HG03095 (cell line): ENCODE data around the gene CRYGN.

Source experiments
- ATAC-seq: cut with Tn5 transposase; IDR thresholded peaks from one replicate; pipeline ENCODE4 v1.9.1; 2021; ENCODE audit warnings: moderate library complexity; ENCODE audit not compliant: unreplicated experiment

Gene CRYGN

DNA sequence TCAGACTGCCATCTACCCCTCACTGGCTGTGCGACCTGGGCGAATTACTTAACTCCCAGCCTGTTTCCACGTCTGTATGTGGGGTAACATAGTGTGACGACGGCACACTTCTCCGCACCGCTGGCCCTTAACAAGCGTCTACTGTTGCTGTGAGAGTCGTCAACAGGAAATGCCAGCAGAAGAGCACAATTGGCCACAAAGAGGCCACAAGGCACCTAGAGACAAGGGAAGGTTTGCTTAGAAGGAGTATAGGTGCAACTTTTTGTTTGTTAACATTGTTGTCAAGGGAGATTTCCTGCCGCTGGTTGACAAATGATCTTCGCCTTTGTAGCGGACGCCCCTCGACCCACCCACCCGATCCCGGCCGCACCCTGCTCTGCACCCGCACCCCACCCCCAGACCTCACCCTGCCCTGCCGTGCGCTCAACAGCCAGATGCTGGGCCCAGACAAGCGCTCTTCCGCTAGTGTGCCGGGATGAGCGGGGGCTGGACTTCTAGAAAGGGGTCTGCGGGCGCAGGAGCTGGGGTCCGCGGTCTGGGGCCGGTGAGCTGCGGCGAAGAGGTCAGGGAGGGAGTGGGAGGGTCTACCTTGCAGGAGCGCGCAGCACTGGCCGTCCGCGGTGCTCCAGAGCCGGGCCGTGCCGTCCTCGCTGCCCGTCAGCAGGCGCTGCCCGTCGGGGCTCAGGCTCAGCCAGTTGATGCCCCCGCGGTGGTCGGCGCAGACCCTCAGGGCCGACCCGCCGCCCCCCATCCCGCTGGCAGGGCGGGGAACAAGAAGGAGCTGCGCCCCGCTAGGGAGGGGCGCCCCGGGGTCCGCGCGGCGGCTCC lies 30.9 kb downstream of the CRYGN start:
- no peak for ATAC-seq

DNA sequence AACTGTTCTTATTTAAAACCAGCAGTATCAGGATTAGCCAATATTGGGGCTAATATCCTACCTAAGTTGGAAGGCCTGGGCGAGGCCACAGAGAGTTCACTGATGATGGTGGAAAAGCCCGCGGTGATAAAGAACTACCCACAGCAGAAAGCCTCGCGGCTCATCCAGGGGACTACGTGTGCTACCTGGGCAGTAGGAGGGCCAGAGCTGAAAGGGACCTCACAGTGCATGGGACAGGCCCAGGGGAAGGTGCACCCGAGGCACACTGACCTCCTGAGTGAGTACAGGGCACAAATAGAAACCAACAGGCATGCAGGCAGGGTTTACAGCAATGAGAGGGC lies 31.5 kb downstream of the CRYGN start:
- ATAC-seq = no peak

DNA sequence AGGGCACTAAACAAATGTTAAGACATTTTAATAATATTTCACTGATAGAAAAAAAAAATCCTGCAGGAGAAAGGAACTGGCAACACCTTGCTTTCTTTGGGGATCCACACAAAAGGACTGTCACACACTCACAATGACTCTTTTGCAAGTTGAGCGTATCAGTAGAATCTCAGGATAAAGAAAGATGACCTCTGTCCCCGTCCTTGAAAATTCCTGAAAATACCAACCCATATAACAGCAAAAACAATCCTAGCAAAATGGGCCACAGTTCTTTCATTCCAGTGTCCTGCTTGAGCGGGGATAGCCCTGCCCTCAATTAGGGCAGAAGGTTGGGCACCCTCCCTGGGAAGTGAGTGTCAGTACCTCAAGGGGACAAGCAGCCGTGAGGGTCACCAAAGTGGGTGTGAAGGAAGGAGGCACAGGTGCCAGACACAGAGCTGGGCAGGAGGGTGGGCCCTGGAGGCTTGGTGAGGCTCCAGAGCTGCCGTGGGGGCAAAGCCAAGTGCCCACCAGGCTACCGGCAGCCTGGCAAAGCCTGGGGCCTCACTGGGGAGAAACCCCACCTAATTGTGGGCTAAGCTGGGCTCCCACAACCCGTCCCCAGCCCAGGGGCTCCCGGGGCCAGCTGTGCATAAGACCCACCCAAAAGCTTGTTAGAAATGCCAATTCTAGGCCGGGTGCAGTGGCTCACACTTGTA lies 32.9 kb downstream of the CRYGN start:
- no peak for ATAC-seq

DNA sequence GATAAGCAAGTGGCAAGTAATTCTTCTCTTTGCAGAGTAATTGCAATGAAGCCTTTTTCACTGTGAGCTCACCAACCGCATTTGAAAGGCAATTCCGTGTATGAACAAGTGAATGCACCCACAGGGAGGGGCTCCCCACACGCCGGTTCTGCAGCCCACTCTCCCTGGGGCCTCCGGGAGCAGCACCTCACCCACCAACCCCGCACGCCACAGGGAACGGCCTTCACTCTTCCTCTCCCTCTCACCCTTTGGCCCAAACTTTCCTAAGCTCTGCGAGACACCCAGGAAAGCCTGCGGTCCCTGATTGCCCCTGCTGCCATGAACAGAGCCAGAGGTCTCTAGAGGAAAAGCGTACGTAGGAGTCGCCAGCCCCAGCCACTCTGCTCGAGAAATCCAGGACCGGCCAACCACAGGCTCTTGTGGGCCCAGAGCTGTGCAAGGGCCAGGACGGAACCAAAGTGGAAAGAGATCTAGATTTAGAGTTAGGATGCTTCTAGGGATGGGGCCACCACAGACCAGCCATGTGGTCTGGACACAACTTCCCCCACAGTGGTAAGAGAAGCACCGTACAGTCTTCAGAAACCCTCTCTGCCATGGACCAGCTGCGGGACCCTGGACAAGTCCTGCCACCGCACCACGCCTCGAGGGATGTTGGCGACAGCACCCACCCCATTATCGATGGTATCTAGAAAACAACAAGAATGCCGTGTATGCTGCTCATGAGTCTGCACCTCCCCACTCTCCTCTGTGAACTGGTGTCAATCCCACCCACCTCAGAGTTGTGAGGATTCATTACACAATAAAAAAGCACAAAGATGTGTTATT lies 33.7 kb downstream of the CRYGN start:
- no peak for ATAC-seq

DNA sequence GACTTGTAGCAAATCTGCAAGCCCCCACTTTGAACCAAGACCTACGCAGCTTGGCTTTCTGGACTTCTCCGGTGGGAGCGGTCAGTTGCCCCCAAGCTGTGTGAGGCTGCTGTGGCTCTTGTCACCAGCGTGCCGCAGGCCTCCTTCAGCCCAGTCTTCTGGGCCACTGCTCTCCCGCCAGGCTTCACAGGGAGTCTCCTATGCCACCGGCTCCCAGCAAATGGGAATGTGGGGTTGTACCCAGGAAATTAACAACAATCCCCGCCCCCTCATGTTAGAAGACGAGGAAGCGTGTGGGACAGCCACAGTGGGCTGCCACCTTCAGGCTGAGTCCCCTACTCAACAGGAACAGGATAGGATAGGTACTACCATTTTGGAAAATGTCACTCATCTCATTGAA lies 34.4 kb downstream of the CRYGN start:
- no peak for ATAC-seq

DNA sequence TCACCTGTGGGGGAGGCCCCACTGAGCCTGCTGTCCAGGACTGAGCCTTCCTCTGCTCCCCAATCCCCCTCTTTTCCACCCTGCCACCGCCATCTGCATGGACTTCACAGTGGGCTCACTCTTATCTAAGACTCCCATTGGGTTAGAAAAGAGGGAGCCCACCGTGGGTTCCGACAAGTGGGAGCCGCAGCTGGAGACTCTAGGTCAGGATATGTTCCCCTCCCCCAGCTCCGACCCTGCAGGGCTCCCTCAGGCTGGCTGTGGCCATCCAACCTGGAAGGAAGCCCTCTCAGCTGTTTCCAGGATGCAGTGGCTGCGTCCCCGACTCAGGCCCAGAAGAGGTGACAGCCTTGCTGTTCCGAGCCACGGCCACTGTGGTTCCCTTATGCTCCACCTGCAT lies 34.9 kb downstream of the CRYGN start:
- no peak for ATAC-seq

DNA sequence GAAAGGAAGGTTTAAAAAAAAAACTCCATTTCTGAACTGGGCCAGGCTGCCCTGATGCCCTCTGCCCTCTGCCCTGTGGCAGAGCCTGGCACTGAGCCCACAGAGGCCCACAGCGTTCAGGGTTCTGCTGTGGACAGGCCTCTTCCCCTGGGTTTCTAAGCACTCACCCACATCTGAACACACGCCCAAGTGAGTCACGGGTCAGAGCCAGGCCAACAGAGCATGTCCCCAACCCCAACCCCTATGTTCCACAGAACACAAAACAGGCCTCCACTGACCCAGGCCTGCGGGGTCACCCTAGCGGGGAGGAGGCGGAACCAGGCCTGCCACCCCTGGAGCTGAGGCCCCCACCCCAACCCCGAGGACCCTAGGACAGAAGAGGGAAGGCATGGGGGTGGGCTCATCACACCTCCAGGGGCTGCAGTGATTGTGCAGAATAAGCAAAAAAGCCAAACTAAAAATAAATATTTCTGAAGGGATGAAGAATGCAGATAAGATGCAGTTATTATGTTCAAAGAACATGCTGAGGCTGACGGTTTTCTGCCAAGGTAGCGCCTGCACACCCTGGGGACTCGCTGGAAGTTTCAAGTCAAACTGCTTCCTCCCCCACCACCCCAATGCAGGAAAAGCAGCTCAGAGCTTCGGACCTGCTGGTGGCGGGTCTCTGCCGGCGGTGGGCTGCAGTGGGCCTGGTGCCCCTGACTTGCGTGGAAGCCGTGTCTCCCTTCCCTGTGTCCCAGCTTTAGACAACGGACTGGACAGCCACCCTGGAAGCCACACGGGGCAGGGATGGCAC lies 35.5 kb downstream of the CRYGN start:
- no peak for ATAC-seq

DNA sequence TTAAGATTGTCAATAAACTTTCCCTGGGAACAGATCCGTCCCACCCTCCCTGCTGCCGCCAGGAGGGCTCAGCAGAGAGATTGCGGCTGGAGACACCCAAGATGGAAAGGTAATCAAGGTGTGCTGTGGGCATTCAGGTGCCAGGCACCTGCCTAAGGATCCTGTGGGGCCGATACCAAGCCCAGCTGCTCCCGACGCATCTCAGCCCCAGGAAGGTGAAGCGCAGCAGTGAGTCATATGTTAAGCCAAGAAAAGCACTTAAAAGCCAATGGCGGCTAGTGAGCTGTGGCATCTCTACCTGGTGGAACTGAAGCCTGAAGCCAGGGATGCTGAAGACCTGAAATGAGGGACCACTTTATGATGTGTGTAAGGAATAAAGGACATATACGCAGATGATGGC lies 36.2 kb downstream of the CRYGN start:
- no peak for ATAC-seq

DNA sequence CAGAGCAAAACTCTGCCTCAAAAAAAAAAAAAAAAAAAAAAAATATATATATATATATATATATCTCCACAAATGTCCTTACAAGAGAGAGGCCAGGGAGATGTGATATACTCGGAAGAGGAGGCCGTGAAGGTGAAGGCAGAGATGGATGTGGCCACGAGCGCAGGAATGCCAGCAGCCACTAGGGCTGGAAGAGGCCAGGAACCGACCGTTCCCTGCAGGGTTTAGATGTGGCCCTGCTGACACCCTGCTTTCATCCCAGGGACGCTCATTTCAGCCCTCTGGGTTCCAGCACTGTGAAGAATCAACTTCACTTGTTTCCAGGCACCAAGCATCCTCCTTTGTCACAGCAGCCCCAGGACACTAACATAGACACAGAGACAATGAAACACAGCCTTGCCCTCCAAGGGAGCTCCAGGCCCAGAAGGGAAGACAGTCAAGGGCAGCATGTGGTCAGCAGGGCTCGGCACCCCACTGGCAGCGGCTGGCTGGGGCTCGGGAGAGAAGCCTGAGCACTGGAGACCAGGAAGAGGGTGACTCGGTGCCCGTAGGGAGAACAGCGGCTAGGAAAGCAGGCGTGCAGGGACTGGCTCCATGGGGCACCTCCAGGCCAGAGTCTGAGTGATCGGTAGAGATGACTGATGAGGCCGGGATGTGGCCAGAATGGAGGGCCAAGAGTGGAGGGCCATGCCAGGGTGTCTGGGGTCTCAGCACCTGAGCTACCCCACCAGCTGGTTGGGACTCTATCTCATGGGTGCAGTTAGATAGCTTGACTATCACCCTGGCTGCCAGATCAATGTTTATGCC lies 37.7 kb downstream of the CRYGN start:
- ATAC-seq = no peak

DNA sequence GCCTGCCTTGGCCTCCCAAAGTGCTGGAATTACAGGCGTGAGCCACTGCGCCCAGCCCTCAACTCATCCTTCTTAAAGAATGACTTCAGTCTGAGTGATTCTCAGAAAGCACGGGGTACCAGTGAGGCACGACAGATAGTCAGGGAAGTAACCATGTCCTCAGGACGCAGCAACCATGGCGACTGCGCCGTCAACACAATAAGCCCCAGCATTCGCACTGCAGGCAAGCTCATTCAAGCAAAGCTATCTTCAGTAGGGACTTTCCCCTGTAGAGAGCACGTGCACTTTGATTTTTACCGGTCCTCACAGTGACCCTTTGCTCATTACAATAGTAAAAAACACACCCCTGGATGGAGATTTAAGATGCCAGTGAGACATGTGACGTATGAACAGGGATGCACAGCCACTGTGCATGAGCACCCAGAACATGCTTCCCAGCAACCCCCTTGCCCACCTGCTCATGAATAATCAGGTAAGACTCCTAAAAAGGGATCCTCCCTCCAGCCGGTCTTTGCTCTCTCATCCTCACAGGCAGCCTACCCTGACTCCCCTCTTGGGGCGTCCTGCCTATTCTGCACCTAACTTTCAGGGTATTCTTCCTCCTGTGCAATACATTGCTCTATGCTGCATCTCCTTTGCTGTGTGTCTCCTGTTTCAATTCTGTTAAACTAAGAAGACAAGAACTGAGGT lies 39.2 kb downstream of the CRYGN start:
- ATAC-seq = peak; percentile 80

DNA sequence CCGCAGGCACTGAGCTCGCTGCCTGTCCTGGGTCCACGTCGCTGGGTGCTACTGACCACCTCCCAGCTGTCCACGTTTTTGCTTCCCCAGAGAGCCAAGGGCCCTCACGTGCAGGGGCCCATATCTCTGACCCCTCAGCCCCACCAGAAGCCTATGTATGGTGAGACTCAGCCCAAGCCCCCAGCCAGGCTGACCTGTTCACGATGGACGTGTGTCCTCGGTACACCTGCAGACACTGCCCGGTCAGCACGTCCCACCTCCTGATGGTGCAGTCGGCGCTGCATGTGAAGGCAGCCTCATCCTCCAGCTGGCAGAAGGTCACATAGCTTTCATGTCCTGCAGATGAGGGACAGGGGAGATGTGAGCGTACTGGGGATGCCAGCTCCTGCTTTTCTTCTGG lies 40.0 kb downstream of the CRYGN start:
- ATAC-seq = no peak

DNA sequence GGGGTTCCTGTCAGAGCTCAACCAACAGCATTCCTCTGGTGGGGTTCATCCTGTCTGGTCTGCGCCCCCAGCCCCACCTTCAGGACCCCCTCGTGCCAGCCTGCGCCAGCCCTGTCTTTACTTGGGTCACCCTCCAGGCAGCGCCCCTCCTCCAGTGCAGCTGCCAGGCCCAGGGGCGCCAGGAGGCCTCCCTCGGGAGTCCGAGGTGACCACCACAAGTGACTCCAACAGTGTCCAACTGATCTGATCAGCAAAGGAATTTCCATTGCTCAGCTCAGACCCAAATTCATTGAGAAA lies 40.7 kb downstream of the CRYGN start:
- ATAC-seq = no peak

DNA sequence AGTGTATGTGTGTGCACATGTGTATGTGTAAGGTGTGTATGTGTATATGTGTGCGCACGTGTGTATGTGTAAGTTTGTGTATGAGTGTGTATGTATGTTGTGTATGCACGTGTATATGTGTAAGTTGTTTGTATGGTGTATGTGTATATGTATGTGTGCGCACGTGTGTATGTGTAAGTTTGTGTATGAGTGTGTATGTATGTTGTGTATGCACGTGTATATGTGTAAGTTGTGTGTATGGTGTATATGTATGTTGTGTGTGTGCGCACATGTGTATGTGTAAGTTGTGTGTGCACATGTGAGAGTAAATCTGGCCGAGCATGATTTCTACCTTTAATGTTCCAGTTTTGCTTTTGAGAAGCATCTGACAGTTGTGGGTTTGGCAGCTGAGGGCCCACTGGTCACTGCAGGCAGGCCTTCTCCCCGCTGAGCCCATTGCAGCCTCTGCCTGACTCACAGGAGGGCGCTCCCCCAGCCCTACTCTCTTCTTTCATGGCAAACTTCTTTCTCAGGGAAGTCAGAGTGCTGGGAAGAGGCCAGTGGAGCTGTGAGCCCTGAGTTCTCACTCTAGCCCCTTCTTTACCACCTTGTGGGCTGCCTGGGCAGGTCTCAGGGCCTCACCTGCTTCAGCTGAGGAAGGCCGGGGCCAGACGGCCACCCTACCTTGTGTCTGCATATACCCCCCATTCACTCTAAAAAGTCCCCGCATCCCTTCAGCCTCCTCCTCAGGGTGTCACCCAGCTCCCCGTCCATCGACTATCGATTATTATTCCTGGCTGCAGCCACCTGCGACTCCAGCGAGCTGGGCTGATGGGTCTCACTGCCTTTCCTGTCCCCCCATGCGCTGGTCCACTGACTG lies 41.3 kb downstream of the CRYGN start:
- ATAC-seq = no peak

DNA sequence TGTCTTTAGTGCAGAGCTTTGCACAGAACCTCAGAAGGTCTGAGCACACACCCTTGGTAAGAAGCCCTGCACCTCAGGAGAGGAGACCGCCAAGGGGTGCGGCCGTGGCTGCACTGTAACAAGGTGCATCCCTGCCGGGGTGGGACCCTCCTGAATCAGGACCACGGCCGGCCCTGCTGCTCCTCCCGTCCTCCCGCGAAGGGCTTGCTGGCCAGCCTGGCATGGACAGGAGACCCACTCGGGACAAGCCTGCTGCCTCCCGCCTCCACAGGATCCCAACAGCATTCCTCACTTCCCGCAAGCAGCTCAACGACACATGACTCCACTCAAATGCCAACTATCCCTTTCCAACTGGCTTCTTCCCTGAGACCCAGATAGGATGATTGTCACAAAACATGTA lies 42.9 kb downstream of the CRYGN start:
- no peak for ATAC-seq

DNA sequence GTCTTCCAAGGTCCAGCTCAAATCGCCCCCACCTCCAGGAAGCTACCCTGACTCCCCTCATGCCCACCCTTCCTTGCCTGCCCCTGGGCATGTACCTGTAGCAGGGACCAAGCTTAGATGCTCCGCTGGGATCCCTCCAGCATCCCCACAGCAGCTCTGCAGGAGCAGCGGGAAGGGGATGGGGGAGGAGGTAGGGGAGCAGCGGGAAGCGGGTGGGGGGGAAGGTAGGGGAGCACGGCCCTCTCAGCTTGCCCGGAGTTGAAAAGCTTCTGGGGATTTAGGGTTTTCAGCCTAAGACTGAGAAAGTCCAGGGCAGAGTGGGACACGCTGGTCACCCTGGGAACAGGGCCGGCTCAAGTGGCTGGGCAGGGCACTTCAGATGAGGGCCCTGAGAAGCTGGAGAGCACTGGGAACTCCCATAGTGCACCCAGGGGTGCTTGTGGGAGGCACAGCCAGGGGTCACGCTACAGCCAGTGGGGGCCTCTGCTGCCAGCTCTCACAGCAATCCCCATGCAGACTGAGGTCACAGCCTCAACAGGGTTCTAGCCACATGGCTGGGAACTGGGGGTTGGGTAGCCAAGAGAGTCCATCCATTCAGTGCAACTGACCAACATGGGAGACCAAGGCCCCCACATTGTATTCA lies 43.5 kb downstream of the CRYGN start:
- ATAC-seq = no peak

DNA sequence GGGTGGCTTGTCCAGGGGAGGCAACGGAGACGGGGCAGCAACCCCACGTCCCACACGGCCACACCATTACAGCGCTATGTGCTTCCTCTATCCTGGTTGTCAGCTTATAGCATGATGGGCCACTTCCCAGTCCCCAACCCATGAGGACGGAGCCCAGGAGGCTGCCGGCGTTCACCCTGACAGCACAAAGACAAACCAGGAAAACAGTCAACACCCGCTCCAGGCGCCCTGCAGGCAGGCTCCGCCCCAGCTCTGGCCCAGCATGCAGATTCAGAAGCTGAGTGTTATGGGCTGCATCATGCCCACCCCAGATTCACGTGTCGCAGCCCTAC lies 44.9 kb downstream of the CRYGN start:
- no peak for ATAC-seq

DNA sequence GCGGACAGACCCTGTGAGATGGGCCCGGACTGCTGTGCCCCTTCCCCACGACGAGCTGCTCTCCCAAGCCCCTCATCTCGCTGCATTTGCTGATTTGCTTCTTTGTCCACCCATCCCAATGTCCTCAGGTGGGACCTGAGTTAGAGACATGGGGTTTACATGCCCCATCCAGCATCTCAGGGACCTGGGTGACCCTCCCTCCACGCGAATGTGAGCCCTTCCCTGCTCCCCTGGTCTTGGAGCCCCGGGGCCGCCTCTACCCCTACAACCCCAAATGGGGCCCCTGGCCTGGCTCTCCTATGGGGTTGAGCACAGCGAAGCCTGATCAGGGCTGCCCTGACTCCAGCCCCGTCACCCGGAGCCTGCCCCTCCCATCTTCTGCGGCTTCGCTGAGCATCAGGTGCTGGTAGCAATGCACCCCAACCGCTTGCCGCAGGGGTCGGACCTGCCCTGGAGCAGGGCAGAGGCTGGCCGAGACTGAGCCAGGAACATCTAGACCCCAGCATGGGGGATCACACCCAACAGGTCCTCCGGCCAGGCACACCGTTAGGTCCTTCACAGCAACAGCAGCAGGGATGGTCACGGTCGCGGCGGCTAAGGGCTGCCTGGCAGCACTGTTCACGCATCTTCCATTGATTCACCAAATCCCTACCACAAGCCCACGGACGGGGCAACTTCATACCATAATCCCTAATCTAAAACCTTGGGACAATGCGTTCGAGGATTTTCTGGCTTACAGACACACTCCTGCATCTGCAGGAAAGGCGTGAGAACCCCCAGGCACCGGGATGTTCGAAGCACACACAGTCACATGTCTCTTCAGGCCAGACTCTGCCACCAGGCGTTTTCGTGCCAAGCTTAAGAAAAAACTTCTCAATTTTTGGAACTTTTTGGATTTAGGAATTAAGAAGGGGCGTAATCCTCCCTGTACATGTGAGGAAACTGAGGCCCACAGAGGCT lies 45.6 kb downstream of the CRYGN start:
- ATAC-seq = no peak
